OCI-LY3 (cell line): Measurements from ENCODE around the gene GPX2.

Experiments used
- H2AFZ ChIP-seq: fragments of 200-600, 300-600 bp; shearing (Covaris generic); 2 replicates; pipeline ENCODE4 v1.6.0; 2014; ENCODE audit warnings: antibody characterized with exemption, low read depth, low read length
- H3K27ac ChIP-seq: fragments of 200-600, 300-600 bp; sonication (generic); 2 replicates; pipeline ENCODE4 v1.5.1; 2014; ENCODE audit warnings: mild to moderate bottlenecking, low read length, moderate library complexity, mixed read lengths
- H3K27me3 ChIP-seq: fragments of 200-600, 300-600 bp; sonication (generic); 2 replicates; pipeline ENCODE4 v1.6.1; 2014; ENCODE audit warnings: low read depth, low read length, mixed read lengths
- H3K36me3 ChIP-seq: fragments of 200-600, 300-600 bp; sonication (generic); replicated peaks from 2 replicates; pipeline ENCODE3; 2014; ENCODE audit warnings: low read depth, low read length, mixed read lengths
- H3K4me1 ChIP-seq: fragments of 300-600, 200-600 bp; sonication (generic); 2 replicates; pipeline ENCODE4 v1.6.1; 2014; ENCODE audit warnings: low read length, mixed read lengths
- H3K4me2 ChIP-seq: fragments of 200-600, 300-600 bp; sonication (generic); 2 replicates; pipeline ENCODE4 v1.6.1; 2014; ENCODE audit warnings: low read length, mixed read lengths
- H3K4me3 ChIP-seq: fragments of 300-600, 200-600 bp; sonication (generic); 2 replicates; pipeline ENCODE4 v1.5.1; 2014; ENCODE audit warnings: antibody characterized with exemption, mild to moderate bottlenecking, low read length, moderate library complexity
- H3K79me2 ChIP-seq: fragments of 300-600, 200-600 bp; shearing (Covaris generic); 2 replicates; pipeline ENCODE4 v1.6.1; 2014; ENCODE audit warnings: mild to moderate bottlenecking, low read length, mixed read lengths
- H3K9ac ChIP-seq: fragments of 300-600, 200-600 bp; shearing (Covaris generic); 2 replicates; pipeline ENCODE4 v1.6.0; 2014; ENCODE audit warnings: mild to moderate bottlenecking, low read length, moderate library complexity
- H3K9me3 ChIP-seq: fragments of 200-600, 300-600 bp; shearing (Covaris generic); 2 replicates; pipeline ENCODE4 v1.6.1; 2014; ENCODE audit warnings: low read length, mixed read lengths; ENCODE audit not compliant: insufficient read depth
- H4K20me1 ChIP-seq: fragments of 200-600, 300-600 bp; sonication (generic); 2 replicates; pipeline ENCODE4 v1.6.1; 2016; ENCODE audit warnings: low read length, mixed read lengths; ENCODE audit not compliant: insufficient read depth
- EZH2phosphoT487 ChIP-seq: fragments of 200-600 bp; shearing (Covaris generic); IDR thresholded peaks from 2 replicates; pipeline ENCODE4 v1.6.1; 2018; ENCODE audit warnings: antibody characterized with exemption, mixed run types, low read depth
- TF ChIP-seq, protein P1 (sequence below): fragments of 200-600, 300-600 bp; sonication (generic); IDR thresholded peaks from 2 replicates; pipeline ENCODE4 v1.5.1; 2014; ENCODE audit warnings: antibody characterized with exemption, low read length, low read depth

The GPX2 gene

DNA sequence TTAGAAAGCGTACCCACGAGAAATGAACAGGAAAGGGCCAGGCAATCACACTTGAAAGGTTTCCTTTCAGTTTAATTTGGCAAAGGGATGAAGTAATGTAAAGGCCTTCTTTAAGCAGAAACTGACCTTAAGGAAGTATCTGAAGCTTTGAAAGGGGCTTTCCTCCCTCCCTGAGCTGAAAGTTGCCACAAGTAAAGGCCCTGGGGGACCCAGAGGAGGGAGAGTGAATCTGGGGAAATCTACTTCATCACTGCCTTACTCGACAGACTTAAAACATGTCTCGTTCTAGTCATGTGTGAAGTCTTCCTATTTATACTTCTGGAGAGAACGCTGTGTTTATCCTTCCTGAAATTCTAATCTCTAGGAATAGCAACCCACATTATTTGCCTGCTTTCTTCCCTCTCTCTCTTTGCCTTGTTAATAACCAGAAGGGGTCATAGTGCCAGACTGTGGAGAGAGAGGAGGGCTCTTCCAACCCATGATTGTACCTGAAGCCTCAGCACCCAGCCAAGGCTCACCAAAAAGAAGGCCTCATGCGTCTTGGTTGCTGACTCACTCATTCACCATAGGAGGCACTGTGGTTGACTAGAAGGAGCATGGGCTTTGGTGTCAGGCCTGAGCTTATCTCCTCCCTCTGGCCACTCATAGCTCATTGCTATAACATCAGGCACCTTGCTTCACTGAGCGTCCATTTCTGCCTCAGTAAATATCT lies 10.2 kb upstream of the GPX2 start:
- Histone ChIP-seq H3K27me3 (no peaks in the 10 kb centered on the region), H3K4me3 (no peak overlapping the region), H4K20me1 (no peaks in the 10 kb centered on the region), H3K9ac (no peak overlapping the region), H2AFZ (no peak overlapping the region), H3K79me2 (no peaks in the 10 kb centered on the region), H3K9me3 (no peaks in the 10 kb centered on the region), H3K27ac (no peak overlapping the region), H3K4me1 (no peaks in the 10 kb centered on the region), H3K36me3 (no peaks in the 10 kb centered on the region), H3K4me2 (no peak overlapping the region)
- no peak for TF ChIP-seq EZH2phosphoT487
- TF ChIP-seq, protein P1, sequence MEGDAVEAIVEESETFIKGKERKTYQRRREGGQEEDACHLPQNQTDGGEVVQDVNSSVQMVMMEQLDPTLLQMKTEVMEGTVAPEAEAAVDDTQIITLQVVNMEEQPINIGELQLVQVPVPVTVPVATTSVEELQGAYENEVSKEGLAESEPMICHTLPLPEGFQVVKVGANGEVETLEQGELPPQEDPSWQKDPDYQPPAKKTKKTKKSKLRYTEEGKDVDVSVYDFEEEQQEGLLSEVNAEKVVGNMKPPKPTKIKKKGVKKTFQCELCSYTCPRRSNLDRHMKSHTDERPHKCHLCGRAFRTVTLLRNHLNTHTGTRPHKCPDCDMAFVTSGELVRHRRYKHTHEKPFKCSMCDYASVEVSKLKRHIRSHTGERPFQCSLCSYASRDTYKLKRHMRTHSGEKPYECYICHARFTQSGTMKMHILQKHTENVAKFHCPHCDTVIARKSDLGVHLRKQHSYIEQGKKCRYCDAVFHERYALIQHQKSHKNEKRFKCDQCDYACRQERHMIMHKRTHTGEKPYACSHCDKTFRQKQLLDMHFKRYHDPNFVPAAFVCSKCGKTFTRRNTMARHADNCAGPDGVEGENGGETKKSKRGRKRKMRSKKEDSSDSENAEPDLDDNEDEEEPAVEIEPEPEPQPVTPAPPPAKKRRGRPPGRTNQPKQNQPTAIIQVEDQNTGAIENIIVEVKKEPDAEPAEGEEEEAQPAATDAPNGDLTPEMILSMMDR: no peak; the same call in 1 of the 2 replicates

DNA sequence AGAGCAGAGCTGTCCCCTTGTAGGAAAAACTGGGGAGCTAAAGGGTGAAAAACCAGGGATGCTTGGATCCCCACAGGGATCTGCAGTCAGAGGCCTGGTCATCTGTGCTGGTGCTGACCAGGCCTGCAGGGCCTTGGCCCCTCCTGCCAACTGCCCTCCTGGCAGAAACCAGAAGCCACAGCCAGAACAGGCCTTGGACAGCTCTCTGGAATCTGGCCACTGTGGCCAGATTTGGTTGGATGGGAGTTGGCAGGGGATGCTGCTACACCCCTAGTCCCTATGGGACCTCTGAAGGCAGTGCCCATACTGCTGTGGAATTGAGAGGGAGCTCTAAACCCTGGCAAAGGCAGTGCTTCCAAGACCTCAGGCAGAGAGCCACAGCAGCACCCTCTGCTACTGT lies 9.2 kb upstream of the GPX2 start:
- Histone ChIP-seq H3K79me2 (no peaks in the 10 kb centered on the region), H4K20me1 (no peaks in the 10 kb centered on the region), H3K4me2 (no peak overlapping the region), H3K4me3 (no peak overlapping the region), H3K9me3 (no peaks in the 10 kb centered on the region), H3K27me3 (no peaks in the 10 kb centered on the region), H3K36me3 (no peaks in the 10 kb centered on the region), H3K4me1 (no peaks in the 10 kb centered on the region), H2AFZ (no peak overlapping the region), H3K27ac (no peak overlapping the region), H3K9ac (no peak overlapping the region)
- no peak for TF ChIP-seq EZH2phosphoT487
- TF ChIP-seq, protein P1: no peak

- H3K27me3 ChIP-seq: no peaks in the 10 kb centered on the region
- no peaks in the 10 kb centered on the region for H3K36me3 ChIP-seq
- H3K27ac ChIP-seq: no peak overlapping the region
- H3K4me1 ChIP-seq: no peaks in the 10 kb centered on the region
- TF ChIP-seq EZH2phosphoT487: no peak
- TF ChIP-seq, protein P1: no peak
- H2AFZ ChIP-seq: no peak overlapping the region
- no peaks in the 10 kb centered on the region for H4K20me1 ChIP-seq
- no peak overlapping the region for H3K9ac ChIP-seq
- H3K4me2 ChIP-seq: no peak overlapping the region
- H3K9me3 ChIP-seq: no peaks in the 10 kb centered on the region
- no peaks in the 10 kb centered on the region for H3K79me2 ChIP-seq
- no peak overlapping the region for H3K4me3 ChIP-seq
These were observed 8.7 kb upstream of the GPX2 start for GRCh38 chr14:64951291-64951690.

DNA sequence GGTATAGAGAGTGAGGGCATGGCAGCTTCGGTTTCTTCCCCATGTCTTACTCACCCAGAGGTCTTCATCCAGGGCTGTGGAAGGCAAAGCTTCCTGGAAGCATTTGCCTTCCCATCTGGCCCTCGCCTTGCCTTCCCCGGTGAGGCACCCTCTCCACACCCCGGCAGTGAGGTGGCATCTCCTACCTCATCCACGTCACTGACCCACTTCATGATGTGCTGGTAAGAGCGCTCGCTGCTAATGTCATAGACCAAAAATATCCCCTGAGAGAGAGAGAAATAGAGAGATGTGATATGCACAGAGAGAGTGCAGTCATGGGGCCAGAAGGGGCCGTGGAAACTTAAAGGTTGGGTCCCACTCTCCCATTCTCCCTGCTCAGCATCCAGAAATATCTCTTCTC lies 8.3 kb upstream of the GPX2 start:
- TF ChIP-seq EZH2phosphoT487: no peak
- TF ChIP-seq, protein P1: no peak
- Histone ChIP-seq H3K9ac (no peak overlapping the region), H4K20me1 (no peaks in the 10 kb centered on the region), H3K27me3 (no peaks in the 10 kb centered on the region), H3K79me2 (no peaks in the 10 kb centered on the region), H3K4me1 (no peaks in the 10 kb centered on the region), H3K36me3 (no peaks in the 10 kb centered on the region), H3K27ac (no peak overlapping the region), H3K4me3 (no peak overlapping the region), H2AFZ (no peak overlapping the region), H3K4me2 (no peak overlapping the region), H3K9me3 (no peaks in the 10 kb centered on the region)
